Gastrocnemius medialis (tissue), 4 donors: Measurements from ENCODE around the gene XPR1. TPM values are rescaled to one million over a fixed set of nuclear protein-coding genes. Genes with fewer than 3 reads are reported as not detected.

ENCODE experiments used
- ATAC-seq, 2 donors: fragments of 150-250 bp; one replicate each; pipeline ENCODE4 v1.9.1; 2016
- DNase-seq, 2 donors: peaks; one replicate each; pipeline ENCODE4 v3.0.0-alpha.2; 2019
- H3K27ac ChIP-seq, 4 donors: fragments of 200-600 bp; sonication (generic); 1 replicate in 1 of 4; 2 replicates in 3 of 4; pipeline ENCODE4 v1.5.1; 2016 to 2018; ENCODE audit warnings: mild to moderate bottlenecking in 2 of 4, moderate library complexity in 1 of 4
- H3K27me3 ChIP-seq, 3 donors: fragments of 200-600 bp; sonication (generic) in 2 of 3; 1 replicate in 1 of 3; 2 replicates in 2 of 3; pipeline versions ENCODE4 v1.5.1 to v1.6.0; 2016 to 2019; ENCODE audit warnings: mild to moderate bottlenecking in 1 of 3, moderate library complexity in 1 of 3
- H3K36me3 ChIP-seq, 2 donors: fragments of 200-600 bp; sonication (generic) in 1 of 2; one replicate each; pipeline ENCODE4 v1.5.1; 2017 to 2018
- H3K4me1 ChIP-seq, 2 donors: fragments of 200-600 bp; sonication (generic) in 1 of 2; one replicate each; pipeline ENCODE4 v1.5.1; 2016 to 2017; ENCODE audit warnings: mild to moderate bottlenecking in 2 of 2
- H3K4me3 ChIP-seq, 4 donors: fragments of 200-600 bp; sonication (generic) in 3 of 4; 1 replicate in 1 of 4; 2 replicates in 3 of 4; pipeline ENCODE4 v1.5.1; 2016 to 2019; ENCODE audit warnings: mild to moderate bottlenecking in 2 of 4
- H3K9me3 ChIP-seq, 3 donors: fragments of 200-600 bp; sonication (generic) in 2 of 3; 1 replicate in 1 of 3; 2 replicates in 2 of 3; pipeline ENCODE4 v1.5.1; 2016 to 2019
- CTCF ChIP-seq, 5 experiments: fragments of 450-650 bp in 3 of 5; fragments of 200-600 bp in 2 of 5; sonication (generic) in 2 of 5; IDR thresholded peaks in 4 of 5; conservative IDR thresholded peaks in 1 of 5; 1 replicate in 4 of 5; 2 replicates in 1 of 5; pipeline ENCODE4 v1.5.1; 2016 to 2019; ENCODE audit warnings: antibody characterized with exemption in 5 of 5, mild to moderate bottlenecking in 3 of 5, moderate library complexity in 3 of 5
- POLR2A ChIP-seq, 2 donors: fragments of 450-650 bp; IDR thresholded peaks; one replicate each; pipeline ENCODE4 v1.6.1; 2017; ENCODE audit warnings: antibody characterized with exemption in 2 of 2, mild to moderate bottlenecking in 2 of 2, moderate library complexity in 2 of 2
- in situ Hi-C, 4 donors: fragments of 200-750 bp; cut with MboI; loops; one replicate each; pipeline versions ENCODE4 v1.15.0 to v1.8.0; 2017; ENCODE audit warnings: low sequenced_read_pairs in 4 of 4
- intact Hi-C: fragments of 100-400 bp; cut with DNase I; formaldehyde crosslinking; loops from one replicate; pipeline ENCODE4 v1.15.1; 2023; ENCODE audit warnings: low total_unique reads
- total RNA-seq, 4 donors: library from RNA; depleted of rRNA; stranded (reverse); fragments of >200 nt; gene quantifications; one replicate each; pipeline versions ENCODE4 v1.1.0 to v1.2.3, GENCODE V29; 2016

Gene XPR1
- total RNA-seq, 4 donors from 2014 or later, result 14.5 to 24.9 (median 18.6) TPM

- no peaks in the 10 kb centered on the region for H3K9me3 ChIP-seq
- ATAC-seq (no peak), DNase-seq (no peak)
- H3K4me1 ChIP-seq, result peaks cover 13 to 18% of the 10 kb centered on the region in 2 donors
- no peak overlapping the region for H3K27ac ChIP-seq
- in situ Hi-C loops (loop anchor here in 2 of 4 donors (10.0 to 25.0 kb wide), 2 partner anchors 114 to 234 kb away; no protein-coding TSS in a partner anchor), intact Hi-C loops (no loop called here)
- H3K4me3 ChIP-seq, result no peak overlapping the region
- no peaks in the 10 kb centered on the region for H3K36me3 ChIP-seq
- no peaks in the 10 kb centered on the region for H3K27me3 ChIP-seq
- TF ChIP-seq POLR2A (IDR thresholded peaks at IDR 0.05), result no peak
- TF ChIP-seq CTCF (IDR thresholded peaks at IDR 0.05 in 4 of 5, conservative IDR thresholded peaks at IDR 0.05 in 1 of 5), result no peak
Observed at GRCh38 chr1:180628646-180629045, 3.2 kb upstream of the XPR1 start.

GRCh38 chr1:180630408-180631193 is 1.2 kb upstream of the XPR1 start:
- in situ Hi-C loops (loop anchor here in 1 of 4 donors (25.0 kb wide), 1 partner anchor 232 kb away; no protein-coding TSS in a partner anchor), intact Hi-C loops (loop anchor here (1.0 to 10.0 kb wide), 6 partner anchors 20 to 534 kb away; partner anchors contain the start of gene STX6)
- no peak for ATAC-seq
- H3K36me3 ChIP-seq, result no peaks in the 10 kb centered on the region
- peak overlapping the region; percentile 83 to 97 (median 90) for H3K27ac ChIP-seq
- TF ChIP-seq CTCF (IDR thresholded peaks at IDR 0.05 in 4 of 5, conservative IDR thresholded peaks at IDR 0.05 in 1 of 5) (no peak), POLR2A (IDR thresholded peaks at IDR 0.05) (no peak)
- no peak for DNase-seq
- no peaks in the 10 kb centered on the region for H3K27me3 ChIP-seq
- no peak overlapping the region for H3K4me3 ChIP-seq
- peaks cover 23 to 32% of the 10 kb centered on the region in 2 donors for H3K4me1 ChIP-seq
- no peaks in the 10 kb centered on the region for H3K9me3 ChIP-seq

GRCh38 chr1:180631194-180631765 is 542 bp upstream of the XPR1 start:
- Histone ChIP-seq H3K4me1 (peaks cover 28 to 34% of the 10 kb centered on the region in 2 donors), H3K9me3 (no peaks in the 10 kb centered on the region), H3K4me3 (peak overlapping the region in 2 of 4 donors; percentile 92 to 100), H3K36me3 (no peaks in the 10 kb centered on the region), H3K27ac (peak overlapping the region; percentile 83 to 97 (median 90)), H3K27me3 (no peaks in the 10 kb centered on the region)
- no peak for DNase-seq
- in situ Hi-C loops, result loop anchor here in 1 of 4 donors (25.0 kb wide), 1 partner anchor 231 kb away; no protein-coding TSS in a partner anchor
- intact Hi-C loops, result loop anchor here (1.0 to 10.0 kb wide), 6 partner anchors 21 to 534 kb away; partner anchors contain the start of gene STX6
- TF ChIP-seq CTCF (IDR thresholded peaks at IDR 0.05 in 4 of 5, conservative IDR thresholded peaks at IDR 0.05 in 1 of 5), result no peak
- TF ChIP-seq POLR2A (IDR thresholded peaks at IDR 0.05), result no peak
- no peak for ATAC-seq

GRCh38 chr1:180632326-180633056 is 669 bp downstream of the XPR1 start:
- H3K9me3 ChIP-seq, result no peaks in the 10 kb centered on the region
- peak; percentile 68 to 76 for ATAC-seq

More at GRCh38 chr1:180632326-180633056, 669 bp downstream of the XPR1 start:
- in situ Hi-C loops, result loop anchor here in 1 of 4 donors (25.0 kb wide), 1 partner anchor 230 kb away; no protein-coding TSS in a partner anchor
- Histone ChIP-seq H3K4me1 (peaks cover 32 to 34% of the 10 kb centered on the region in 2 donors), H3K27me3 (no peaks in the 10 kb centered on the region), H3K36me3 (no peaks in the 10 kb centered on the region), H3K4me3 (peak overlapping the region; percentile 75 to 100 (median 92)), H3K27ac (peak overlapping the region; percentile 83 to 97 (median 90))
- intact Hi-C loops, result loop anchor here (5.0 to 10.0 kb wide), 5 partner anchors 100 to 532 kb away; partner anchors contain the start of gene STX6
- TF ChIP-seq CTCF (IDR thresholded peaks at IDR 0.05 in 4 of 5, conservative IDR thresholded peaks at IDR 0.05 in 1 of 5) (peak in 1 of 5 experiments; percentile 9), POLR2A (IDR thresholded peaks at IDR 0.05) (no peak)
- peak; percentile 17 to 48 for DNase-seq
